ENCODE results near the gene TRAM2. TPM values are rescaled to one million over a fixed set of nuclear protein-coding genes. Genes with fewer than 3 reads are reported as not detected.
A peak's percentile ranks its signal among the peaks of the same experiment; 100 is the strongest.

Gene TRAM2
- total and polyA plus RNA-seq, 2 donors from 2014 or later, result 4.5 to 20.7 TPM

GRCh38 chr6:52574709-52575501, 2.0 kb downstream of the TRAM2 start:
- intact Hi-C loops (cut with DNase I), result no loop called here
- Histone ChIP-seq H3K27ac (ENCODE audit: low read depth in 2 of 2, low read length in 2 of 2) (peak overlapping the region in 1 of 2 donors; percentile 42), H3K9ac (ENCODE audit: low read length in 3 of 3) (peak overlapping the region in 1 of 3 donors; percentile 6), H3K4me3 (ENCODE audit: low read length in 3 of 3) (peak overlapping the region; percentile 78 to 85 (median 84)), H3K27me3 (ENCODE audit: control insufficient read depth, insufficient read depth, low read length) (no peaks in the 10 kb centered on the region), H3K4me1 (ENCODE audit: control insufficient read depth in 2 of 3, insufficient read depth in 2 of 3, low read depth in 1 of 3, low read length in 3 of 3) (peaks cover 2 to 32% (median 28%) of the 10 kb centered on the region in 3 donors), H3K9me3 (ENCODE audit: control insufficient read depth in 2 of 3, insufficient read depth in 1 of 3, low read length in 3 of 3) (no peaks in the 10 kb centered on the region), H3K36me3 (ENCODE audit: control insufficient read depth in 2 of 3, insufficient read depth in 3 of 3, low read length in 3 of 3) (no peaks in the 10 kb centered on the region)
- TF ChIP-seq CTCF (IDR thresholded peaks at IDR 0.05; ENCODE audit: borderline replicate concordance, extremely low read depth, insufficient read depth), result no peak
- no peak for FAIRE-seq
- DNase-seq, result peak in 2 of 5 donors; percentile 59 to 80

GRCh38 chr6:52573295-52573694, 3.6 kb downstream of the TRAM2 start:
- TF ChIP-seq CTCF (IDR thresholded peaks at IDR 0.05; ENCODE audit: borderline replicate concordance, extremely low read depth, insufficient read depth), result no peak
- DNase-seq (peak in 2 of 5 donors; percentile 67 to 75), FAIRE-seq (no peak)
- no peaks in the 10 kb centered on the region for H3K27me3 ChIP-seq (ENCODE audit: control insufficient read depth, insufficient read depth, low read length)
- no peak overlapping the region for H3K27ac ChIP-seq (ENCODE audit: low read depth in 2 of 2, low read length in 2 of 2)
- H3K9me3 ChIP-seq (ENCODE audit: control insufficient read depth in 2 of 3, insufficient read depth in 1 of 3, low read length in 3 of 3), result no peaks in the 10 kb centered on the region
- H3K36me3 ChIP-seq (ENCODE audit: control insufficient read depth in 2 of 3, insufficient read depth in 3 of 3, low read length in 3 of 3), result no peaks in the 10 kb centered on the region
- H3K4me3 ChIP-seq (ENCODE audit: low read length in 3 of 3), result peak overlapping the region in 1 of 3 donors; percentile 19
- H3K9ac ChIP-seq (ENCODE audit: low read length in 3 of 3), result peak overlapping the region in 1 of 3 donors; percentile 30
- H3K4me1 ChIP-seq (ENCODE audit: control insufficient read depth in 2 of 3, insufficient read depth in 2 of 3, low read depth in 1 of 3, low read length in 3 of 3), result peaks cover 2 to 37% (median 28%) of the 10 kb centered on the region in 3 donors
- intact Hi-C loops (cut with DNase I), result no loop called here

GRCh38 chr6:52572536-52572935, 4.3 kb downstream of the TRAM2 start:
- TF ChIP-seq CTCF (IDR thresholded peaks at IDR 0.05; ENCODE audit: borderline replicate concordance, extremely low read depth, insufficient read depth), result no peak

More at GRCh38 chr6:52572536-52572935, 4.3 kb downstream of the TRAM2 start:
- Histone ChIP-seq H3K9me3 (ENCODE audit: control insufficient read depth in 2 of 3, insufficient read depth in 1 of 3, low read length in 3 of 3) (no peaks in the 10 kb centered on the region), H3K36me3 (ENCODE audit: control insufficient read depth in 2 of 3, insufficient read depth in 3 of 3, low read length in 3 of 3) (no peaks in the 10 kb centered on the region), H3K9ac (ENCODE audit: low read length in 3 of 3) (peak overlapping the region in 1 of 3 donors; percentile 30), H3K4me1 (ENCODE audit: control insufficient read depth in 2 of 3, insufficient read depth in 2 of 3, low read depth in 1 of 3, low read length in 3 of 3) (peaks cover 2 to 42% (median 32%) of the 10 kb centered on the region in 3 donors), H3K27me3 (ENCODE audit: control insufficient read depth, insufficient read depth, low read length) (no peaks in the 10 kb centered on the region), H3K27ac (ENCODE audit: low read depth in 2 of 2, low read length in 2 of 2) (no peak overlapping the region), H3K4me3 (ENCODE audit: low read length in 3 of 3) (no peak overlapping the region)
- intact Hi-C loops (cut with DNase I), result no loop called here
- DNase-seq (no peak), FAIRE-seq (no peak)
